GM18511 (cell line): ENCODE measurements around the gene FRRS1.
A peak's percentile ranks its signal among the peaks of the same experiment; 100 is the strongest.
"Not testable (repeated sequence)": the region's sequence is repeated elsewhere in the genome, so short reads cannot be mapped to it uniquely, and the experiment has no call there.

Experiments
- ATAC-seq: cut with Tn5 transposase; IDR thresholded peaks from one replicate; pipeline ENCODE4 v1.9.1; 2021; ENCODE audit warnings: mild to moderate bottlenecking, moderate library complexity; ENCODE audit not compliant: unreplicated experiment

FRRS1 gene

DNA sequence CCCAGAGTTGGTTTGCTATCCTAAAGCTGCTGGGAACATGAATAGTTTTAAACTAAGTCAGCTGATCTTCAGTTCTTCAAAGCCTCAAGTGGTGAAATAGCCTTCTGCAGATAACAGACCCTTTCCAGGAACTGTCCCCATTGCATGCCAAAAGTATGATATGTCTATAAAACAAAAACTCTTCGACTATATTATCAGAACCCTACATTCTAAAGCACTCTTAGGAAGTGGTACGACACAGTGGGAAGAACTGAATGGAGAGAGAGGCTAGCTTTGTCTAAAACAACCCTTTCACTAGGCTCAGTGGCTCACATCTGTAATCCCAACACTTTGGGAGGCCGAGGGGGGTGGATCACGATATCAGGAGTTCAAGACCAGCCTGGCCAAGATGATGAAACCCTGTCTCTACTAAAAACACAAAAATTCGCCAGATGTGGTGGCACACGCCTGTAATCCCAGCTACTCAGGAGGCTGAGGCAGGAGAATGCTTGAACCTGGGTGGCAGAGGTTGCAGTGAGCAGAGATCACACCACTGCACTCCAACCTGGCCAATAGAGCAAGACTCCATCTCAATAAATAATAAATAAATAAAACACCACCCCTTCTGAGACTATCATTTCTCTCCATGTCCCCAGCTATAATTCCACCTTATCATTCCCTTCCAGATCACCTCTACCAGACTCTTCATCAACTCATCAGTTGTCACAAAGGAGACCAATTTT lies 2.2 kb upstream of the FRRS1 start:
- no peak for ATAC-seq

DNA sequence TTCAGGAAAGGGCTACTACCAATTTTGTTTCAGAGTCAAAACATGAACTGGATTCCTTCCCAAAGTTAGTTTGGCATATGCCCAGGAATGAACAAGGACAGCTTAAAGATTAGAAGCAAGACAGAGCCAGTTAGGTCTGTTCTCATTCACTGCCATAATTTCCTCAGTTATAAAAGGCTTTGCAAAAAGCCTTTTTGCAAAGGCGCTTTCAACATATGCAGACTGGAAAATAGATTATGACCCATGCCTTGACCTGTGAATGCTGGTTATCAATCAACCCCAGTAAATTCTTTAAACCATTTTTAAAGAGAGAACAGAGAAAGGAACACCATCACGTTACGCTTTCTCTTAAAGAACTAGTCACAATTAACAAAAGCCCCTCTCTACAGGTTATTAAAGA lies 1.7 kb upstream of the FRRS1 start:
- ATAC-seq, result no peak

DNA sequence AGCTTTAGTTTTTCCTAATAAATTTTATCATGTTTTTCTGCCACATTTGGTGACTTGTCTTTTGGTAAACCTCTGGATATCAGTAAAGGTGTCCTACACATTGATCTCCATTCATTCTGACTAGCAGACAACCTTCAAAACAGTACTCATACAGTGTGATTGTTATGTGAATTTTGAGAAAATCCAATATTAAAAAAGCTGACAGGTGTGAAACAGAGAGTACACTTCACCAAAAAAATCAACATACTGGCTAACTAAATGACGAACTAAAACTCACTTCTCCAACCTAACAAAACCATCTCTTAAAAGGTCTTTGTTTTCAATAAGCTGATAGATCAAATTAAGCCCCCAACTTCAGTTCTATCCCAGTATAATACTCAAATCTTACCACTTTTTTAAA lies 1.5 kb downstream of the FRRS1 start:
- ATAC-seq, result no peak

DNA sequence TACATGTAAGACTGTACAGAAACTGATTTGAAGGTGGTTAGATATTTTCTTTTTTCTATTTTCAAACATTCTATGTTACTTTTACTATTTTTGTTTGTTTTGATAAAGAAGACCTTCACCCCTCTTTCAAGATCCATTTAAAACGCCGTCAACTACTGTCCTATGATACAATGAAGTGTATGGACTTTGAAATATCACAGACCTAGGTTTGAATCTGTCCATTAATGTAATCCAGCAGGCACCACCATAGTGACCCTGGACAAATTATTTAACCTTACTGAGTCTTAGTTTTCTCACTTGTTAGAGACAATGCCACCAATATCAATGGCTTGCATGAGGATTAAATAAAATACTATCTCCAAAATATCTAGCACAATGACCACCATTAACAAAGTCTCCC lies 2.0 kb downstream of the FRRS1 start:
- no peak for ATAC-seq

DNA sequence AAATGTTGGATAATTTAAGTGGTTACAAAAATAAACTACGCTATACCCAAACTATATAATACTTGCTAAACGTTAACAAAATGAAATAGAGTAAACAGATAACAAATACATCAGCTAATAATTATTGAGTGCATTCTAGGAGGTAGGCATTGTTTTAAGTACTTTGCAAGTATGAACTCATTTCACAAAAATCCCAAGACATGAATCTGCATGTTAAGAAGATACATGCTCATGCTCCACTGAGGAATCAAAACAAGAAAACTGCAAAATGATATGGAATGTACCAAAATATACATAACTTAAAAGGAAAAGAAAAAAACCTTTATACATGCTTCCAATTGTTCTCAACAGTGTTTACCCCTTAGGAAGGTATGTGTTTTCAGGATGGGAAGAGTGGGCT lies 2.5 kb downstream of the FRRS1 start:
- no peak for ATAC-seq

DNA sequence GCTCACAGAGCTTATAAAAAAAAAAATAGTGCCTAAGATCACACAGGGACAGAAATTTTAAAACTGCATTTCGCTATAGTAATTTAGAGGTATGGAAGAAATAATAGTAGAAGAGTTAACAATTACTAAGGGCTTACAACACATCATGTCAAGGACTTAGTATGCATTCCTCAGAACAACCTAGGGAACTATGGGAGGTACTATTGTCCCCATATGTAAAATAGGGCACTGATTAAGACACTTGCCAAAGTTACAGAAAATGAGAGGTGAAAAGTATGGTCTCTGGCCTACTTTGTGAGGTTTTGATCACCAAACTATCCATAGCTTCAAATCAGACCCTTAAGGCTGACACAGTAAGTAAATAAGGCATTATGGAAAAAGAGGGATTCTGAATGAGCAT lies 4.7 kb downstream of the FRRS1 start:
- no peak for ATAC-seq

DNA sequence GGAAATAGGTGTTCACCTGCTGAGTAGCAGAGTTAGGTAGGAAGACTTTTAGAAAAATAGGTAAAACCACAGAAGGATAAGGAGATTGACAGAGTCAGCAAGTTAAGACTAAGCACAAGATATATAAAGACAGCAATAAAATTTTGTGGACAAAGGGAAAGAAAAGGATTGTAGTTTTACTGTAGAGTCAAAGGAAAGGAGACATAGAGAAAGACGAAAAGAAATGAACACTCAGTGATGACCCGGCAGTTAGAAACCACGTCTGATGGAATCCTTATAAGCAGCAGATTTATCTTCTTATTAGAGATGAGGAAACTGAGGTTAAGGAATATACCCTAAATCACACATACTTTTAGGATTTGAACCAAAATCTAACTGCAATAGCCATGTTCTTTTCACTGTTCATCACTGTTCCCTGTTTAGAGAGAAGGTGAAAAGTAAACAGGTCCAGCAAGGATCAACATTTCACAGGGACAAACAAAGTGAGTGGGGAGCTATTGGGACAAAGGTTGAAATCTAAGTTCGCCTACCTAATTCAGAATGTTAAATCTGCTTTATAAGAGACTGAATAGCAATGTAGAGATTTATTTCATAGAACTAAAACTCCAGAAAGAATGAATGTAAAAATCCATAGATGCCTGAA lies 6.8 kb downstream of the FRRS1 start:
- ATAC-seq, result no peak

DNA sequence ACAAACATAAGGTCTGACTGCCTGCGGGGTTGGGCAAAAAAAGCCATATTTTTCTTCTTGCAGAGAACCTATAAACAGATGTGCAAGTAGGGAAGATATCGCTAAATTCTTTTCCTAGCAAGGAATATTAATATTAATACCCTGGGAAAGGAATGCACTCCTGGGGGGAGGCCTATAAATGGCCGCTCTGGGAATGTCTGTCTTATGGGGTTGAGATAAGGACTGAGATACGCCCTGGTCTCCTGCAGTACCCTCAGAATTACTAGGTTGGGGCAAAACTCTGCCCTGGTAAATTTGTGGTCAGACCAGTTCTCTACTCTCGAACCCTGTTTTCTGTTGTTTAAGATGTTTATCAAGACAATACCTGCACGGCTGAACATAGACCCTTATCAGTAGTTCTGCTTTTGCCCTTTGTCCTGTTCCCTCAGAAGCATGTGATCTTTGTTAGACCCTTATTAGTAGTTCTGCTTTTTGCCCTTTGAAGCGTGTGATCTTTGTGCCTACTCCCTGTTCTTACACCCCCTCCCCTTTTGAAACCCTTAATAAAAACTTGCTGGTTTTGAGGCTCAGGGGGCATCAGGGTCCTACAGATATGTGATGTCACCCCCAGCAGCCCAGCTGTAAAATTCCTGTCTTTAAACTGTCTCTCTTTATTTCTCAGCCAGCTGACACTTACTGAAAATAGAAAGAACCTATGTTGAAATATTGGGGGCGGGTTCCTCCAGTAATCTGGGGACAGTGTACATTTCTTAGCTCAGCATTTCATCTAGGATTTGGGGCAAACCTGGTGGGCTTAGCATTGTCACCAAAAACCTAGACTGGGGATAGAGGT lies 7.5 kb downstream of the FRRS1 start:
- ATAC-seq, result not testable (repeated sequence)

DNA sequence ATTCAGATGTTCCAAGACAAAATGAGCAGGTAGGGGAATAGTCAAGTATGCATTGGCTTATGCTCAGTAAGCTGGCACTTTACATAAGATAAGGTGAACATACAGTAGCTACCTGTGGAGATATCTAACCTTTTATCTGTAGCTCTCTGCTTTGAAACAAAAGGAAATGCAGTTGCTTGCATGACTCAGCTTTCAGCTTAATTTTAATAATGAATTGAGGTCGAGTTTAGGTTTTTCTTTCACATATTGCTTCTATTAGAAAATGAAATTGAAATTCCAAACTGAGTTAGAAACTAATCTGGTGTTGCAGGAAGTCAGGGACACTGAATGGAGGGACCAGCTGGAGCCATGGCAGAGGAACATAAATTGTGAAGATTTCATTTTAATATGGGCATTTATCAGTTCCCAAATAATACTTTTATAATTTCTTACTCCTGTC lies 8.3 kb downstream of the FRRS1 start:
- peak; percentile 73 for ATAC-seq

DNA sequence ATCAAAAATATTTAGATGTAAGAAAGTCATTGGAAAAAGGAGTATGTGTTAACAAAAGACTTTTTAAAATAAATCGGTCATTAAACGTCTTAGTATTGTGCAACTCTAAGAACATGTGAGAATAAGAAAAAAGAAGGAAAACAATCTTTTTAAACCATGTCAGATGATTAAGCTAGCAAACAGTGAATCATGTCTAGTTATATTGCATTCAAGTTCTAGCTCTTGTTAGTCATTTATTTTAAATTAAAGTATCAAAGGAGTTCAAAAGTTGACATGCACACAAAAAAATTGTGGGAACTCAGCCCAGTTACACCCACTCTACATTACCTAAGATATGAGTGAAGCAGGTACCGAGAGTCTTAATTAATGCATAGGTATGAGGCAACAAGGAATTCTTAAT lies 9.8 kb downstream of the FRRS1 start:
- ATAC-seq, result no peak

DNA sequence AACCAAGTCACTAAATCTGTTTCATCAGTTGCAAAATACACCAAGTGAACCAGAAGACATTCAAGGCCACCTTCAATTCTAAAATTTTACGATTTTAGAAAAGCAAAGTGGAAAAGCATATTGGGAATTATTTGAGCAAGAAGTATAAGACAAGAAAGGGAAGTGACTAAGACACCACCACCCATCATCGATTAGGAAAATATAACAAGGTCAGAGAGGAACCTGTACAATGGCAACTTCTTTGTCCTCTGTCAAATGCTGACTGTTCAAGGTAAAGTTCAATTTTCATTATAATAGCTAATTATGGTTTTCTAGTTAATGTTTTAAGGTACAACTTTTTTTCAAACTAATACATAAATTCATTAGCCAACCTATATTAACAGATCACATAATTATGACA lies 10.8 kb downstream of the FRRS1 start:
- no peak for ATAC-seq

DNA sequence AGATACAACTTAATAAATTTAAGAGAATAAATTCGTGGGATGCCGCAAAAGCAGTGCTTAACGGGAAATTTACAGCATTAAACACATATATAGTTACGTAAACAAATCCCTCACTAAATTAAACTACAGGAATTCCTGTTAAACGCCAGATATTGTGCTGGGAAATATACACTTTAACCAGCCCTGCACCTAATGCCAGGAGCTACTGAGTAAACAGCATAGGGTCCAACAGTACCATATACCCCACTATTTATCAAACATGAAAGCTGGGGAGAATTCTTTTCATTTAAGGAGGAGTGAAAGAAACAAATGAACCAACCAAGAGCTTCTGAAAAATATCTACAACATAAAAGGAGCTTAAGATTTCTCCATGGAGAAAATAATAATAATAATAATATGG lies 11.7 kb downstream of the FRRS1 start:
- ATAC-seq, result no peak

DNA sequence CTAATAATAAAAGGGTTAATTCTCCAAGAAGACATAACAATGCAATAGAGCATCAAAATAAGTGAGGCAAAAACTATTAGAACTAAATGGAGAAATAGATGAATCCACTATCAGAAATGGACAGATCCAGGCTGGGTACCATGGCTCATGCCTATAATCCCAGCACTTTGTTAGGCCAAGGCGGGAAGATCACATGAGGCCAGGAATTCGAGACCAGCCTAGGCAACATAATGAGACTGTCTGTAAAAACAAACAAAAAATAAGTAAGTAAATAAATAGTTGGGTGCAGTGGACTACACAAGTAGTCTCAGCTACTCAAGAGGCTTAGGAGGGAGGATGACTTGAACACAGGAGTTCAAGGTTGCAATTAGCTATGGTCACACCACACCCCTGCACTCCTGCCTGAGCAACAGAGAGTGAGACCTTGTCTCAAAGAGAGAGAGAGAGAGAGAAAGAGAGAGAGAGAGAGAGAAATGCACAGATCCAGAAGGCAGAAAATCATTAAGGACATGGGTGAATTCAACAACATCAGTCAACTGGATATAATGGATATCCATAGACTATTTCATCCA lies 12.3 kb downstream of the FRRS1 start:
- no peak for ATAC-seq

DNA sequence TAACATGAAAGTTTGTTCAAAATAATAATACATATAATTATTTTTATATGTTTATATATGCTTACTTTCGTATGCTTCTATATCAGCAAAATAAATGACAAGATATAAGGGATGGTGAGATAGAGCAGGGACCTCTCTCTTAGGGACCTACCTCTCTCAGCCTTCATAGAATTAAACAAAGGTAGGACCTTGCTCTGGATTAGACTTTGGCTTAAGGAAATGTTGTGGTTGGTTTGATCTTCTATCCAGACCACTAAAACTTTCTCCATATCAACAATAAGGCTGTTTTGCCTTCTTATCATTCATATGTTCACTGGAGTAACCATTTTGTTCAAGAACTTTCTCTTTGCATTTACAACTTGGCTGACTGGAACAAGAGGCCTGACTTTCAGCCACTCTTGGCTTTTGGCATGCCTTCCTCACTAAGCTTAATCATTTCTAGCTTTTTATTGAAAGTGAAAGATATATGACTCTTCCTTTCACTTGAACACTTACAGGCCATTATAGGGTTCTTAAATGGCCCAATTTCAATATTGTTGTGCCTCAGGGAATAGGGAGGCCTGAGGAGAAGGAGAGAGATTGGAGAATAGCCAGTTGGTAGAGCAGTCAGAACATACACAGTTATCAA lies 14.4 kb downstream of the FRRS1 start:
- ATAC-seq, result peak; percentile 78

DNA sequence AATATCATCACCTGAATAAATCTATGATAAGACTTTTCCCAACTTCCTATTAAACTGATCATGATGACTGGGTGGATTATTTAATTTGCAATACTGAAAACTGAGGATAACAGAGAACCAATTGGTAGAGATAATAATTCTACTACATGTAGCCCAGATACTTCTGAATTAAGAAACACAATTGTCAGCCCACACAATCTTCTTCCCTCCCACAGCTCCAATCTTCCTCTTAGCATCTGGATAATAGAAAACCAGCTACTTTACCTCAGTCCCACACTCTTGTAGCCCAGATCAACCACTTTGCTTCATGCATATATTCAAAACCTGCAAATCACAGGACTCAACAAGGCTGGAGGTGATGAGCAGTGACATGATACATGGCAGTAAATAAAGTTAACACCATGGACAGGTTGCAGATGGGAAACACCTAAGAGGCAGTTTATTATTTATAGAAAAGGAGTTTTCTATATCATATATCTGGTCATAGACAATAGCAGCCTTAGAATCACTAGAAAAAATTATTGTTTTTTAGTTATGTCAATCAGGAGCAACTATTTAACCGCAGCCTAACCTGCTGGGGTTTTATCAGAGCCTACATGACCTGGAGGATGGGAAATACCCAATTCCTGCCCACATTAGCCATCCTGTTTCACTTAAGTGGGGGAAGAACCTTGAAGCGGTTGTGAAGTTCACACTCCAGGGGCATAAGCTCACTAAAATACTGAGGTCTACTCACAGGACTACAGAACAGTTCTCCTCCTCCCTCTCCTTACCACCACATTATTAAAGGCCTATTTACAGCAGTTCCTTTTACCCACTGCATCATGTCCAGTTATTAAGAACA lies 16.7 kb downstream of the FRRS1 start:
- ATAC-seq, result peak; percentile 89

DNA sequence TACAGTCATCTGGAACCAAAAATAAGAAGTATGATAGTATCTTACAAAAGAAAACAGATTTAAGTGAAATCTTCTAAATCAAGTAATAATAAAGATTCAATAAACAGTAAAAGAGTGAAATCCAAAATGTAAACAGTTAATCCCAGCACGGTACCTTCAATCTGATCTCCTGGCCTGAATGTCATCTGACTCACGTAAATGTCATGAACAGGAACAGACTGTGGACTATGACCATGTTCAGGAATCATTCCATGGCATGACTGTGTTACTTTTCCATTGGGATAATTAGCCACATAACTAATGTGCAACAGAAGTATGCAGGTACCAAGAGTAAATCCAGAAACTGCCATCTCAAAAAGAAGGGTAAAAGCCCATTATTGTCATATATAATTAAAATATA lies 18.0 kb downstream of the FRRS1 start:
- ATAC-seq, result no peak

DNA sequence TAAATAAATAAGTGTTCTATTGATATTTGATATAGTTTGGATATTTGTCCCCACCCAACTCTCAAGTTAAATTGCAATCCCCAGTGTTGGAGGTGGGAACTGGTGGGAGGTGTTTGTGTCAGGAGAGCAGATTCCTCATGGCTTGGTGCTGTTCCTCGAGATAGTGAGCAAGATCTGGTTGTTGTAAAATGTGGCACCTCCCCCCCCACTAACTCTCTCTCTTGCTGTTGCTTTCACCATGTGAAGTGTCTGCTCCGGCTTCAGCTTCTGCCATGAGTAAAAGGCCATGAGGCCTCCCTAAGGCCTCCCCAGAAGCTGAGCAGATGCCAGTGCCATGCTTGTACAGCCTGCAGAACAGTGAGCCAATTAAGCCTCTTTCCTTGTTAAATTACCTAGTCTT lies 20.8 kb downstream of the FRRS1 start:
- no peak for ATAC-seq

DNA sequence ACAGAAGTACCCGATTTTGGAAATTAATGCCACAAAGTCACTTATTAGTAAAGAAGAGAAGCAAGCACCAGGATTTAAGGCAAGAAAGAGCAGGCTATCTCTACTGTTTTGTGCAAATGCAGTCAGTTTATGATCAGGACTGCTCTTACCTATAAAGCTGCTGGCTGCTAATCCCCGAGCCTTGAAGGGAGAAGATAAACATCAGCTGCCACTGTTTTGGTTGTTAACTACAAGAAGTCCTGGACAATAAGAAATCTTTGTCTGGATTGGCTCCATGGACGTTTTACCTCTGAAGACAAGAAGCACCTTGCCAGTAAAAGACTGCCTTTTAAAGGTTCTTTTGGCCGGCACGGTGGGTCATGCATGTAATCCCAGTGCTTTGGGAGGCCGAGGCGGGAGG lies 21.4 kb downstream of the FRRS1 start:
- ATAC-seq, result no peak

DNA sequence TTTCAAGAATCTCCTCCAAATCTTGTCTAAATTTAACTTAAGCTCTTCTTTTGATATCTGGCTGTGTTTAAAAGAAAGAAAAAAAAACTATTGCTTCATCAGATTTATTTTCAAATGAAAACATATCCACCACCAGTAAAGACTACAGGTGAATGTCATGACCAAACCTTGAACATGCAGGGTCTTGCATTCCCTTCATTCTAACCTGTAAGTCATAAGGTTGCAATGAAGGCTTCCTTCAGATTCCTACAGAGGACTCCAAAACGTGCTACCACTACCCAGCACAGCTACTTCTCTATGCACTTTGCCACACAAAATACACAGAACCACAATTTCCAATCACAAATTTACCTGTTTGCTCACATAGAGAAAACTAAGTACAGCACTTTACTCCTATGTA lies 26.3 kb downstream of the FRRS1 start:
- no peak for ATAC-seq

DNA sequence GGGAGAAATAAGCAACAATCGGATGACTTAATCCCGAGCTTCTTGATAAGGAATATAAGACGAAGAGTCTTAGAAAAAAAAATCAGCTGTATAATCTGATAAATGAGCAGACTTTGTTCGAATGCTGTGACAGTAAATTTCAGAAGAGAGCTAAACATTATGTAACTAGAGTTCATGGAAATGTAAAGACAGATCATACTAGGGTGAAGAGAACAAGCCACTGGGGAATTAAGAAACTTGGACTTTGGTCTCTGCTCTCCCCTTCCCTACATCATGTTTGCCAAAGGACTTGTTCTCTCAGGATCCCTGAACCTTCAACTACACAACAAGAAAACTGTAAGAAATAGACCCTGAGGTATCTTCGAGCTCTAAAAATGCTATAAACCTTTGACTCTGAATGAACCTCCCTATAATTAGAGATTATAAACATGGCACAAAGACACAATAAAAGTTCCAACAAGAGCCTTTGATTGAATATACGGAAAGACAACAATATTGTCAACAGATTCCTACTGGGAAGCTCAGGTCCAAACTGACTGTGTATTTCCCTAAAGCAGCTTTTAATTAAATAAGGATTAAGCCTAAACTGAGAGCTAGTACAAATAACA lies 27.5 kb downstream of the FRRS1 start:
- ATAC-seq, result no peak
